A673 (cell line): Measurements from ENCODE around the gene KIAA1549. TPM values are rescaled to one million over a fixed set of nuclear protein-coding genes. Genes with fewer than 3 reads are reported as not detected.

Source experiments
- BruUV-seq: library from RNA; stranded (reverse); fragments of 400-500 nt; replicated peaks from 2 replicates; lab custom pipeline; 2021; lab: Mats Ljungman, UMichigan
- CTCF ChIA-PET: fragments of 300-600 bp; sonication (Branson Sonifier 250); formaldehyde crosslinking; loops from one replicate; lab custom pipeline; 2022; ENCODE audit warnings: antibody characterized with exemption; lab: Charles Lee
- POLR2A ChIA-PET: fragments of 300-600 bp; sonication (Branson Sonifier 250); formaldehyde crosslinking; loops from one replicate; lab custom pipeline; 2022; ENCODE audit warnings: antibody characterized with exemption; ENCODE audit not compliant: low non-redundant PET; lab: Charles Lee
- DNase-seq: peaks from one replicate; pipeline ENCODE4 v3.0.0-alpha.2; 2015; ENCODE audit warnings: low spot score
- H3K27ac ChIP-seq: fragments of 200-600 bp; sonication (generic); 2 replicates; pipeline ENCODE4 v1.5.1; 2016; ENCODE audit warnings: mixed run types, low read depth, mild to moderate bottlenecking, mixed read lengths, antibody characterized with exemption, low read length; ENCODE audit not compliant: poor library complexity, severe bottlenecking
- H3K27me3 ChIP-seq: fragments of 200-600 bp; sonication (generic); replicated peaks from 2 replicates; pipeline ENCODE4 v1.6.1; 2017; ENCODE audit warnings: mixed run types, low read depth, mild to moderate bottlenecking, mixed read lengths, antibody characterized with exemption, low read length; ENCODE audit not compliant: insufficient read depth, poor library complexity
- H3K36me3 ChIP-seq: fragments of 200-600 bp; sonication (generic); 2 replicates; pipeline ENCODE4 v1.6.1; 2016; ENCODE audit warnings: mixed run types, mild to moderate bottlenecking, mixed read lengths, antibody characterized with exemption, low read length; ENCODE audit not compliant: insufficient read depth, poor library complexity, severe bottlenecking
- H3K4me1 ChIP-seq: fragments of 200-600 bp; sonication (generic); 2 replicates; pipeline ENCODE4 v1.6.1; 2017; ENCODE audit warnings: mixed run types, mild to moderate bottlenecking, mixed read lengths, antibody characterized with exemption, low read length; ENCODE audit not compliant: insufficient read depth, poor library complexity, severe bottlenecking
- H3K4me3 ChIP-seq: fragments of 200-600 bp; sonication (generic); 2 replicates; pipeline ENCODE4 v1.5.1; 2016; ENCODE audit warnings: low read depth, mixed run types, mild to moderate bottlenecking, mixed read lengths, low read length; ENCODE audit not compliant: poor library complexity, severe bottlenecking
- H3K9me3 ChIP-seq: fragments of 200-600 bp; sonication (generic); 2 replicates; pipeline ENCODE4 v1.6.1; 2016; ENCODE audit warnings: mixed run types, low read depth, mild to moderate bottlenecking, mixed read lengths, antibody characterized with exemption, low read length; ENCODE audit not compliant: poor library complexity, severe bottlenecking
- EZH2 ChIP-seq: fragments of 200-600 bp; sonication (generic); IDR thresholded peaks from 2 replicates; pipeline ENCODE4 v1.6.1; 2017; ENCODE audit warnings: borderline replicate concordance, low read depth, mild to moderate bottlenecking, mixed read lengths, antibody characterized with exemption, low read length; ENCODE audit not compliant: poor library complexity, severe bottlenecking
- intact Hi-C: fragments of 100-400 bp; cut with micrococcal nuclease; formaldehyde crosslinking; loops from one replicate; pipeline ENCODE4 v1.10.0; 2022; ENCODE audit not compliant: unreplicated experiment
- total RNA-seq: library from RNA; stranded (reverse); gene quantifications from 2 replicates; pipeline ENCODE4 v1.2.3, GENCODE V29; 2021
- TF ChIP-seq, protein P1 (sequence below): fragments of 300-800, 200-600 bp; sonication (generic); conservative IDR thresholded peaks from 2 replicates; pipeline ENCODE4 v1.5.1; 2017; ENCODE audit warnings: low read depth, mild to moderate bottlenecking, antibody characterized with exemption, low read length, moderate library complexity, mixed read lengths

Gene KIAA1549
- total RNA-seq, 1 experiment from 2014 or later: 2.5 TPM

DNA sequence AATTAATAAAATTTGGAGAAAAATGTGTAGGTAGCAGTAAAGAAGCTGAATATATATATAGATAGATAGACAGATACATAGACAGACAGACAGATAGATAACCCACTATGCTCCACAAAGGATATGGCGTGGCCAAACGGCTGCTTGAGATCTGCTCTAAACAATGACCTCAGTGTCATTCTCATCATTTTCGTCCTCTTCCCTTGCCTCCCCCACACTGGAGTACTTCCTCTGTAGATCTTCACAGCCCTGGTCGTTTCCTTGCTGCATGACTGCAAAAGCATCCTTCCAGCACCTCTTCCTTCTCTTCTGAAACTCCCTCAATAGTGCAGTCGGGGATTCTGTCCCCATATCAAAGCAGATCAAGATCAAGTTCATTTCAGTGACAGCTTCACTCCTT lies 147.6 kb downstream of the KIAA1549 start:
- no TSS peak for BruUV-seq
- no peaks in the 10 kb centered on the region for H3K9me3 ChIP-seq
- intact Hi-C loops: no loop called here
- peaks cover 7% of the 10 kb centered on the region for H3K4me1 ChIP-seq
- H3K36me3 ChIP-seq: no peaks in the 10 kb centered on the region
- DNase-seq: no peak
- POLR2A ChIA-PET: no interaction called here
- no peaks in the 10 kb centered on the region for H3K27me3 ChIP-seq
- CTCF ChIA-PET: no interaction called here
- no peak overlapping the region for H3K27ac ChIP-seq
- no peak overlapping the region for H3K4me3 ChIP-seq
- TF ChIP-seq EZH2: no peak
- TF ChIP-seq, protein P1, sequence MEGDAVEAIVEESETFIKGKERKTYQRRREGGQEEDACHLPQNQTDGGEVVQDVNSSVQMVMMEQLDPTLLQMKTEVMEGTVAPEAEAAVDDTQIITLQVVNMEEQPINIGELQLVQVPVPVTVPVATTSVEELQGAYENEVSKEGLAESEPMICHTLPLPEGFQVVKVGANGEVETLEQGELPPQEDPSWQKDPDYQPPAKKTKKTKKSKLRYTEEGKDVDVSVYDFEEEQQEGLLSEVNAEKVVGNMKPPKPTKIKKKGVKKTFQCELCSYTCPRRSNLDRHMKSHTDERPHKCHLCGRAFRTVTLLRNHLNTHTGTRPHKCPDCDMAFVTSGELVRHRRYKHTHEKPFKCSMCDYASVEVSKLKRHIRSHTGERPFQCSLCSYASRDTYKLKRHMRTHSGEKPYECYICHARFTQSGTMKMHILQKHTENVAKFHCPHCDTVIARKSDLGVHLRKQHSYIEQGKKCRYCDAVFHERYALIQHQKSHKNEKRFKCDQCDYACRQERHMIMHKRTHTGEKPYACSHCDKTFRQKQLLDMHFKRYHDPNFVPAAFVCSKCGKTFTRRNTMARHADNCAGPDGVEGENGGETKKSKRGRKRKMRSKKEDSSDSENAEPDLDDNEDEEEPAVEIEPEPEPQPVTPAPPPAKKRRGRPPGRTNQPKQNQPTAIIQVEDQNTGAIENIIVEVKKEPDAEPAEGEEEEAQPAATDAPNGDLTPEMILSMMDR: no peak

- DNase-seq: no peak
- Histone ChIP-seq H3K9me3 (no peaks in the 10 kb centered on the region), H3K27me3 (no peaks in the 10 kb centered on the region), H3K36me3 (no peaks in the 10 kb centered on the region), H3K27ac (no peak overlapping the region), H3K4me1 (peaks cover 7% of the 10 kb centered on the region), H3K4me3 (no peak overlapping the region)
- no TSS peak for BruUV-seq
- POLR2A ChIA-PET: no interaction called here
- TF ChIP-seq, protein P1: no peak
- no peak for TF ChIP-seq EZH2
- CTCF ChIA-PET: no interaction called here
- intact Hi-C loops: no loop called here
Measured at GRCh38 chr7:138832966-138833365, 148.2 kb downstream of the KIAA1549 start.

DNA sequence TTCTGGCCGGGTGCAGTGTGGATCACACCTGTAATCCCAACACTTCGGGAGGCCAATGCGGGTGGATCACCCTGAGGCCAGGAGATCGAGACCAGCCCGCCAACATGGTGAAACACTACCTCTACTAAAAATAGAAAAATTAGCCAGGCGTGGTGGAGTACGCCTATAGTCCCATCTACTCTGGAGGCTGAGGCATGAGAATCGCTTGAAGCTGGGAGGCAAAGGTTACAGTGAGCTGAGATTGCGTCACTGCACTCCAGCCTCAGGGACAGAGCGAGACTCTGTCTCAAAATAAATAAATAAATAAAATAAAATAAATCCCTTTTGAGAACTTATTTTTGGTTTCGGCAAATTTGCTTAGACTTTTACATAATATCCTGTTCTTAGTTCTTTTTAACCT lies 151.9 kb downstream of the KIAA1549 start:
- DNase-seq: no peak
- intact Hi-C loops: no loop called here
- ChIA-PET POLR2A (no interaction called here), CTCF (no interaction called here)
- BruUV-seq: no TSS peak
- no peak overlapping the region for H3K27ac ChIP-seq
- no peaks in the 10 kb centered on the region for H3K4me1 ChIP-seq
- H3K36me3 ChIP-seq: no peaks in the 10 kb centered on the region
- no peaks in the 10 kb centered on the region for H3K9me3 ChIP-seq
- H3K27me3 ChIP-seq: no peaks in the 10 kb centered on the region
- H3K4me3 ChIP-seq: no peak overlapping the region
- TF ChIP-seq EZH2: no peak

DNA sequence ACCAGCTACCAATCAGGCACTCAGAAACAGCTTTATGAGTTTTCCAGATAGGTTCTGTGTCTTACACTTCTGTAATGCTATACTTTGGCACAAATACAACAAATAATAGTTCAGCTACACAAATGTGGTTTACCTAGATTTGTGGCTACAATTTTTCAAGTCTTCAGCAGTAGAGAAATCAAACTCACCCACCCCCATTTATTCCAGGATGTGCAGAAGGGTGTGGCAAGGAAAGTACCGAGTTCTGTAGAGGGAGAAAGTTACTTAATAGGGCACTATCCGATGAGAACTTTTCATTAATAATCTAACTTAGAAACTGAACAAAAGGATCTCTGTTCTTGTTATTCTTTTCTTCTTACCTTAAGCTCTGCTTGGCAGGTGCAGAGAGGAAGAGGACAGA lies 152.9 kb downstream of the KIAA1549 start:
- H3K27me3 ChIP-seq: no peaks in the 10 kb centered on the region
- BruUV-seq: no TSS peak
- POLR2A ChIA-PET: no interaction called here
- DNase-seq: no peak
- no peaks in the 10 kb centered on the region for H3K4me1 ChIP-seq
- intact Hi-C loops: no loop called here
- no peak for TF ChIP-seq EZH2
- TF ChIP-seq, protein P1: no peak
- CTCF ChIA-PET: no interaction called here
- no peak overlapping the region for H3K4me3 ChIP-seq
- H3K9me3 ChIP-seq: no peaks in the 10 kb centered on the region
- H3K36me3 ChIP-seq: no peaks in the 10 kb centered on the region
- H3K27ac ChIP-seq: no peak overlapping the region
